SW480 (cell line): ENCODE results near the gene SLC40A1.

ENCODE experiments used
- DNase-seq: peaks from one replicate; pipeline ENCODE4 v3.0.0-alpha.2; 2016; ENCODE audit warnings: low spot score

SLC40A1 gene

DNA sequence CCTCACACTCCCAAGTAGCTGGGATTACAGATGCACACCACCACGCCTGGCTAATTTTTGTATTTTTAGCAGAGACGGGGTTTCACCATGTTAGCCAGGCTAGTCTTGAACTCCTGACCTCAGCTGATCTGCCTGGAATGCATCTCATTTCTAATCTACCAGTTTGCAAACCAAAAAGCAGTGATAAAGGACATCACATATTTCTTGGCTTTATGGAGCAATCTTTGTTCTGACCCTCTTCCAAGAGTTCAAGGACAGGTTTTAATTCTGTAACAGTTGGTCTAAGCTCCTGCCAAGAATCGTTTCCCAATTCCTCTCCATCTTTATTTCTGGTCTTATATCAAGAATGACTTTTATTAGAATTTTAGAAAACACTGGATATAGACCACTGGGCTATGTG is 67.7 kb downstream of the SLC40A1 start:
- no peak for DNase-seq

DNA sequence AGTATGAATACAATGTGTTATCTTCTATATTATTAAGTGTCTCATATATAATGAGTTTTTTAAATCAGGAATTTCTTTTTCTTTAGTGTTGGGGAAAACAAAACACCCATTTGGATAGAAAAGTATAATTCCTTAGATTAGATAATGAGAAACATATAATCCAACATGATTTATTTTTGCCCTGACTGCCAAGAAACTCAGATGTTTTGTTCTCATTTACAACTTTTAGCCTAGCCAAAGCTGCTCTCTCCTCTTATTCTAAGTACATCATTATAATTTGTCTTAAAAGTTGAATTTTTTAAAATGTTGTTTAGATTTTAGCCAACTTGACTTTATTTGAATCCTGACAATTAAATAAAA is 68.6 kb downstream of the SLC40A1 start:
- DNase-seq = no peak

DNA sequence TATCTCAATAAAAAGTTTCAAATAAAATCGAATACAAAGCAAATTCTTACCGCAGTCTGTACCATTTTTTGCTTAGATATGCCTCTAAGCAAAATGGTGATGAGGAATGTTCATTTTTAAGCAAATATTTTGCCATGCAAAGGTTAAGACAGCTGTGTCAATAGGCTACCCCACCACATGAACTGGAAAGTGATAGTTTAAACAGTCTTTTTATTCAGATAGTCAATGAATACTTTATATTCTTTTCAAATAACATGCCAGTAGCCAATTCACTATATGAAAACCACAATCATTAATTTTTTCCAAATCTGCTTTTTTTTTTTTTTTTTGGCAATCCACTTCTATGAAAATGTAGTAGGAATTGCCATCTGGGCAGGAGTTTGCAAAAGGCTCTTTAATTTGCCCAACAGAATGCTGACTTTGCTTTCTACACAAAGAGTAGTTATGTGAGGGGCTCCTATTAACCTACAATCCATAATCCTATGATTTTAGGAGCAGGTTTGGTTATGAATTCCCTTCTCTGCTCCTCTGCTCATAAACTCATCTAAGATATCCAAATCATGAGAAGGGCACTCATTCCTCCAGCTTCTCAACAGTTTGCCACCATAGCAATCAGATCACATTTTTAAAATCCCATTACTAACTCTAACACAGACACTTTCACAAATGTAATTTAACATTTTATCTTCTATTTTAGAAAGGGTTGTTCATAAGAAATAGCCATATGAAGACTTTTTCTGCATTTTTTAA is 69.2 kb downstream of the SLC40A1 start:
- DNase-seq = no peak
